T follicular helper cell (primary cell): Measurements from ENCODE around the gene HLF.

Experiments used
- DNase-seq: peaks from one replicate; pipeline ENCODE4 v3.0.0-alpha.2; 2020; ENCODE audit warnings: low read depth

The HLF gene

DNA sequence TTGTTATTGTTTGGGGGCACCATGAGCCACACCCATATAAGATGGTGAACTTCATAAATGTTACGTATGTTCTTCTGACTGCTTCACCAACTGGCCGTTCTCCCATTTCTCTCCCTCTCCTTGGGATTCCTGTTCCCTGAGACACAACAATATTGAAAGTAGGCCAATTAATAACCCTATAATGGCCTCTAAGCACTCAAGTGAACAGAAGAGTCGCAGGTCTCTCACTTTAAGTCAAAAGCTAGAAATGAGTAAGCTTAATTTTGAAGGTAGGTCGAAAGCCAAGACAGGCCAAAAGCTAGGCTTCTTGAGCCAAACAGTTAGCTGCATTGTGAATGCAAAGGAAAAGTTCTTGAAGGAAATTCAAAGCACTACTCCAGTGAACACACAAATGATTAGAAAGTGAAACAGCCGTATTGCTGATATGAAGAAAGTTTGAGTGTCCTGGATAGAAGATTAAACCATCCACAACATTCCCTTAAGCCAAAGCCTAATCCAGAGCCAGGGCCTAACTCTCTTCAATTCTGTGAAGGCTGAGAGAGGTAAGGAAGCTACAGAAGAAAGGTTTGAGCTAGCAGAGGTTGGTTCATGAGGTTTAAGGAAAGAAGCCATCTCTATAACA lies 25.8 kb downstream of the HLF start:
- DNase-seq, result no peak

DNA sequence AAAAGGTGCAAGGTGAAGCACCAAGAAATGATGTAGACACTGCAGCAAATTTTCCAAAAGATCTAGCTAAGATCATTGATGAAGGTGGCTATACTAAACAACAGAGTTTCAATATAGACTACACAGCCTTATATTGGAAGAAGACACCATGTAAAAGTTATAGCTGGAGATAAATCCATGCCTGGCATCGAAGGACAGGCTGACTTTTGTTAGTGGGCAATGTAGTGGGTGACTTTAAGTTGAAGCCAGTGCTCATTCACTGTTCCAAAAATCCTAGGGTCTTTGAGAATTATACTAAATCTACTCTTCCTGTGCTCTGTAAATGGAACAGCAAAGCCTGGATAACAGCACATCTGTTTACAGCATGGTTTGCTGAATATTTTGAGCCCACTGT lies 26.4 kb downstream of the HLF start:
- no peak for DNase-seq

DNA sequence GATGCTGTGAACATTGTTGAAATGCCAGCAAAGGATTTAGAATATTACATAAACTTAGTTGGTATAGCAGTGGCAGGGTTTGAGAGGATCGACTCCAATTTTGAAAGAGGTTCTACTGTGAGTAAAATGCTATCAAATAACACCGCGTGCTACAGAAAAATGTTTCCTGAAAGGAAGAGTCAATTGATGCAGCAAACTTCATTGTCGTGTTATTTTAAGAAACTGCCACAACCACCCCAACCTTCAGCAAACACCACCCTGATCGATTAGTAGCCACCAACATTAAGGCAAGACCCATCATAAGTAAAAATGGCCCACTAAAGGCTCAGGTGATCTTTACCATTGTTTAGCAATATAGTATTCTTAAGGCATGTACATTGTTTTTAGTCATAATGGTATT lies 27.3 kb downstream of the HLF start:
- no peak for DNase-seq

DNA sequence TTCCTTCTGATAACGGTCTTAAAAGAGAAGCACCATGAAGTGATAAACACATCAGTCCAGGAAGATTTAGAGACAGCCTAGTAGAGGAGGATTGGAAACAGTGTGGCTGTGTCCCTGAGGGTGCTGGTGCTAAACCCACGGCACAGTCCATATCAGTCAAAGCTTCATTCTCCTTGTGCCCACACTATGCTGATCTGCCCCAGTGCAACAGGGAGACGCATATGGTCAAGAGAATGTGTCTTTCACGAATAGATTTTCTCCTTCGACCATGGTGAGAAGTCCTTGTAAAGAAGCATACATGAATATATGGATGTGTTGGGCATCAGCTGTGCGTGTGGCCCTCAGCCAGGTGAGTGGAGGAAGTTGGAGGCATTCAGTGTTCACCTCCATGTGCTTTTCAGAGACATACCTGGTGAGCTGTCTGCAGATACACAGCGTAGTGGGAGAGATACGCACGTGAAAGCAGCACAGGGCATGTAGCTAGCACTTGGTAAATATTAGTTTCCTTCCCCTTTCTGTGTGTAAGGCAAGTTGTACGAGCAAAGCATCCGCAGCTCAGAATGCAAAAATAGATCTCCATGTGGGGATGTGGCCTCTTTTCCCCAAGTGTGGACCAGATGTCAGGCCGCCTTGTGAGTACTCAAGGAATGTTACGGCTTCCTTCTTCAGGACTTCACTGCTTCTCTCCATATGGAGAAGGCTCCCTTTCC lies 29.4 kb downstream of the HLF start:
- DNase-seq, result no peak

DNA sequence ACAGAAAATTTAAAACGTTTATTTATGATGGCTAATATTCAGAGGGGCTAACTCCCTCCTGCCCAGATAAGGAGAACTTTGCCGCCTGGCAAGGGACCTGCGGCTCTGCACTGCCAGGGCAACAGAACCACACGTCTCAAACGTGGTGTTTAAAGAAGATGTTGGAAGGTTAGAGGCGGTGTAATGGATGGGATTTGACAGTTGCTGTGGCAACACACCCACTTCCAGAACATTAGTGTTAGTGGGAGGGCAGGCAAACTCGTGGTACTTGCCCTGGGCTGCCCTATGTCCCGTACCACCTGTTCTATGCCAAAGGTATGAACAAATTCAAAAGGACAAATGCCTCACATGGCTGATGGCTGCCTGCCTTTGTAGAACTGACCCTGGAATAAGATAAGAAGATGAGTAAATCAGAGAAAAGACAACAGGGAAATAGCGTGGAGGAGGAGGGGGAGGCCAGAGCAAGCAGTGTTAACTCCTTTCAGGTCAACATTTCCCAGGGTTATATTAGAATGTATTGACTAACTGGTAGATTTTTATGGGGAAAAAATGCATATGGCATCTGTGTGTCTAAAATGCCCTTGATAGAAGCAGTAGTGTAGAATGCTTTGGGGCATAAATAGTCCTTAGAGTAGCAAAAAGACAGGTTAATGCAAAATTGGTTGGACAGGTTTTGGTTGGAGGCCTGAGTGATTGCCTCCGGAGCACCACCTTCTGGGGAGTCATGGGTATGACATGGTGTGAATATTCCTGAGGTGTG lies 30.8 kb downstream of the HLF start:
- peak; percentile 40 for DNase-seq

DNA sequence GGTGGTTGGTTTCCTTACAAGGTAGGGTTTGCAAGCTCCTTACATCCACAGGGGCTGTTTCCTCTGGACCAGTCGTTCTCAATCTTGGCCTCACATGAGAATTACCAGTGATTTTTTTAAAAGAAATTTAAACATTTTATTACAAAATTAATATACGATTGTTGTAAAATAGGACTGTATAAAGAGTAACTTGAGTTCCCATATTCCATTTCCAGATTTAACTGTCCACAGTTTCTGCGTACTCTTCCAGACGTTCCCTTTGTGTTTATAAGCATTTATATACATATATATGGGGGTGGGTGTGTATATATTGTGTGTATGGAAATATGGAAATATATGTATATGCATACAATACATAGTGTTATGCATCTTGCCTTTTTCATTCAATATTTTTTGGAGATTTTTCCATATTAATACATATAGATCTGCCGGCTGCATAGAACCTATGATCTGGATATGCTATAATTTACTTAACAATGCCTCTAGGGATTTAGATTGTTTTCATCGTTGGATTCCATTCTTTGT lies 31.5 kb downstream of the HLF start:
- no peak for DNase-seq

DNA sequence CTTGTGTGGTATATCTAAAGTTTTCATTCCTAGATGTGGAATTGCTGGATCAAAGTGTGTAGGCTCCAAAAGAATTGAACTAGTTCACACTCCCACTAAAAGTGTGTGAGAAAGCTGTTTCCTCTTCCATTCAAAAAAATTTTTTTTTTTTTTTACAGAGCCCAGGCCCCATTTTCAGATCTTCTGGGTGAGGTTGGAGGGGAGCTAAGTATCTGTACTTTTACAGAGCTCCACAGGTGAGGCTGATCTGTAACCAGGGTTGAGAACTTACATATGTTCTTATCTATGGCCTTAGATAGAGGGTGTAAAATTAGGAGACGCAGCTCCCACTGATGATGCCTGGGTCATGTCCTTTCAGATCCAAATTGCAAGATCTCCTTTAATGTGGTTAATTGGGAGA lies 31.9 kb downstream of the HLF start:
- no peak for DNase-seq

DNA sequence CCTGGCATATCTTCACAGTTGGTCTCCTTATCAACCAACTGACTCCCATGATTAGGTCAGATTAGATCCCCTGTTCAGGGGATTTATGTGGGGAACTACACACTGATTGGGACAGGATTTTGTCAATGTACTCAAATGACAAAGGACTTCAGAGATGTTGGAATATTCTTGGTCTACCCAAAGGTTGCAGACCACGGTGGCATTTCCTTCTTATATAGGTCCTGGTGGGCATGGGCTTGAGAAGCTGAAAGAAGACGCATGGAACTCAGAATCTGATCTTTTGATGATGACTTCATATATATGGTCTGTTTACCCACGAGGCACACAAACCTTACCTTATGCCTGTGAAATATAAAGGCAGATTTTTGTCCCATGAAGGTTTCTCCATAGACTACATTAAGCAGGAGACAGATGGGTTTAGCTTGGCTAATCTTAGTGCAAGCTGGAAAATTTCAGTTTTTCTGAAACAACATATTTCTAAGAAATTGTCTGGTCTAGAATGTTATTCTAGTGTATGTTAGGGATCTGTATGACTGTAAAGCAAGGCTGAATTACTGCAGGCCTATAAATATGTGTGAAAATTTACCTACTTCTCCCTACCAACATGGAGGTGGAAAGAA lies 33.5 kb downstream of the HLF start:
- no peak for DNase-seq

DNA sequence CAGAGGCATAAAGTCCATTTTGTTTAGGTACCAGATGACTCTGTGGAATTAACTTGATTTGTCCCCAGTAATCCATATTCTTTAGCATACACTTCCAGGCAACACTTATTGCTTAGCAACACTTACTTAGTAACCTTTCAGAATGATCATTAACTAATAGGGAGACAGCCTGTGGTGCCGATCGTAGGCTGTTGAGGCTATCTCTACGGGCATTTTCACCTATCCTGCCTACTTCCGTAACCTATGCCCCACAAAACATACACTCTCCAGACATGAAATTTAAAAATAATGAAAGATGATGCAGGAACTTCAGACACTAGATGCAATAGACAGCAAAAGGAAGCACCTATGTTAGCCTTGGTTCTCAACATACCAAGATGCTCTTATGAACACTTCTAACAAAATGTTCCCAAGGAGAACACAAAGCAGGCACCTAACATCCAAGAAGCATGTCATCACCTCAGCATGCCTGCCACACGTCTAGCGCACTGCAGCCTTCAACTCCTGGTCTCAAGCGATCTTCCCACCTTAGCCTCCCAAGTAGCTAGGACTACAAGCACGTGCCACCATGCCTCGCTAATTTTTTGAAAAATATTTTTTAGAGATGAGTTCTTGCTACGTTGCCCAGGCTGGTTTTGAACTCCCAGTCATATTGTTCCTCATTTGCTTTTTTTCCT lies 34.5 kb downstream of the HLF start:
- DNase-seq, result no peak

DNA sequence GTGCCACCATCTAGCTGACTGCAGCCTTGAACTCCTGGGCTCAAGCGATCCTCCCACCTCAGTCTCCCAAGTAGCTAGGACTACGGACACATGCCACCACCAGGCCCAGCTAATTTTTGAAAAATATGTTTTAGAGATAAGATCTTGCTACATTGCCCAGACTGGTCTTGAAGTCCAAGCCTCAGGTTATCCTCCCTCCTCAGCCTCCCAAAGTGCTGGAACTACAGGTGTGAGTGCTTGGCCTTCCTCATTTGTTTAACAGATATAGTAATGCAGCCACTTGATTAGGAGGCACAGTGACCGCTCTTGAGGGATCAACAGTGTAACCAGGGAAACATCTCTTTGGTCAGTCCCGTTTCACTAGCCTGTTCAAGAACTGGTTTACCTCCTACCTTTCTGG lies 35.1 kb downstream of the HLF start:
- DNase-seq, result no peak

DNA sequence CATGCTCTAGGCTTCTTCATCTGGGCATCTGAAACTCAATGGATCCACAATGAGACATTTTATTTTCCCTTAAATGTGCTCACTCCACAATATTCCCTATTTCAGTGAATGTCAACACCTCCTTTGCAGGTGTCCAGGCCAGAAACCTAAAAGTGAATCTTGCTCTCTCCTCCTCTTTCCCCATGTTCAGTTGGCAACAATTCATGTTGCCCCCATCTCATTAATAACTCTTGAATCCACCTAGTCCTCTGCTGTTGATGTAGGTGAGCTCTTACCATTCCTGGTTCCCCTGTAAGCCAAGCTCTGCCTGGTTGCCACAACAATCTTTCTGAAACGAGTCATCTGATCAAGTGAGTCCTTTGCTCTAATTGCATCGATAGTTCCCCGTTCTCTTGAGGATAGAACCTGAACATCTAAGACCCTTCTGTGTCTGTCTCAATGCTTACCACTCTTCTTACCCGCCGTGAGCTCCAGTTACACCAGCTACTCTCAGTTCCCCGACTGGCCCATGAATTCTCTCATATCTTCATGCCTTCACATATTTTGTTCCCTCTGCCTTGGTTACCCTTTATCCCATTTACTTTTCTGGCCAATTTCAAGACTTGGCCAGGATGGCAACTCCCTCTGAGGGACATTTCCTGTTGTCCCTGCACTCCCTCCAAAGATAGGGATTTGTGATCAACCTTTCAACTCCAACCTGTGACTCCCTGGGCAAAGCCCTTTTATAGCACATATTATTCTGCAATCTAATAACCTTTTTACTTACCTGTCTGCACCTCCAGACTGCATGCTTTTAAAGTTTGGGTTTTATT lies 35.9 kb downstream of the HLF start:
- DNase-seq, result no peak

DNA sequence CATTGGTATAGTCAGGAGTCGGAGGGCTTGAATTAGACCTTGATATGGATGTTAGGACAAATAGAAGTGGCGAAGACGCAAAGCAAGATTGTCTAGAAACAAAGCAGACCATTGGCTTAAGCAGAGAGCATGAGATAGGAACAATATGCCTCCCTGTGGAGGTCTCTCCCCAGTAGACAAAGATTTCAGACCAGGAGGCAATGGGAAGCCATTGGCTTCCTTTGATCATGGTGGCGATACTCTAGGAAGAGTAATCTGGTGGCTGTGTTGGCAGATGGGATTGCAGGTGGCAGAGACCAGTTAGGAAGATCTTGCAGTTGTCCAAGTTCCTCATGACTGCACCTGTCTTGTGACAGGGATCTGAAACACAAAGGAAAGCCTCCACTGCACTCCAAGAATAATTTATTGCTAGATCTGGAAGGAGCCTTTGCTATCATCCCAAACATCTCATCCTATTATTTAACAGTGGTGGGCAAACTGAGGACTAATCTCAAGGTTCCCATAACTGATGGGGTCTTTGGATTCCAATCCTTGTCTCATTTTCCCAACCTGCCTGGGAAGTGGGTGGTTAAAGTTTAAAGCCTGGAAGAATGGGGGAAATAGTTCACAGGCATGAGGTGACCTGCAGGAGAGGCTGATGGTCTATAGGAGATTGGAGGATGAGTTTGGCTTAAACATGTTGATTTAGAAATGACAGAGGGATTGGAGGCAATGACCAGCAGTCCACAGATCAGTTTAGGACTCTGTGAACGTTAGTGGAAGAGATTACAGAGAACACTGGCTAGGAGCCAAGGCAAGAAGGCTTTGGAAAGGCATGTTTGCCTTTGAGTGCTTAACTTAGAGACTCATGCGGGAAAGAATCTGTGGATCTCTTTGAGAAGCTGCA lies 37.0 kb downstream of the HLF start:
- no peak for DNase-seq

DNA sequence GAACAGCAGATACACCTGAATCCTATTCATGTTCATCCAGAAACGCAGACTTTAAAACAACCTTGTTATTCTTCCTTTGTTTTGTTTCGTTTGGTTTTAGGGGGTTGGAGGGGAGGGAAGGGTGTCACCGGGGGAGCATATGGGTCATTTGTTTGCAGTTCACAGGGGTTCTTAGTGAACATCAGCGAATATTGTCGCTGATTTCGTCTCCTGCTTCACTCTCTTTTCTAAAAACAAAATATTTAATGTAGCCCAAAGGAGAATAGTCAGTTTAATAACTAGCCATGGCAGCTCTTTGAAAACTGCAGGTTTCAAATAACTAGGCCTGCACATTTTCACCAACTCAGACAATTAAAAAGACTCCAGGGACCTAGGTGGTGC lies 37.6 kb downstream of the HLF start:
- no peak for DNase-seq

DNA sequence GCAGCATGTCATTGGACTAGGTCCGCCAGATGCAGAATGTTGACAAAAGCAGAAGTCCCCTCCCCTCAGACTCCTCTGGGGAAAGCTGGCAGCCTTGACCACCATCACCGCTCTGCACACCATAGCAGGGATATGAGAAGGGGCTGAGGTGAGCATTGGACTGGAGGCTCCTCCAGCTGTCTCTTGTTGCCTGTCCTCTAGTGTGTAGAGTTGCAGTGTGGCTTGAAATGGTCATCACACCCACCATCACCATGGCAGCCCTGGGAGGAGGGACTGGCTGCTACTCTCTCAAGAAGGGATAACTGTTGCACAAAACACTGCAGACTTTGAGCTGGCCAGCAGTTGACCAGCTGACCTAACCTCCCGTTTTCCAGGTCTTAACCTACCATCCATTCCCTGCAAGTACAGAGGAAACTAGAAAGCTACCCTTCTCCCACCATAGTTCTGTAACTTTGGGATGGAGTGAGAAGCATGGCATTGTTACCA lies 38.3 kb downstream of the HLF start:
- no peak for DNase-seq

DNA sequence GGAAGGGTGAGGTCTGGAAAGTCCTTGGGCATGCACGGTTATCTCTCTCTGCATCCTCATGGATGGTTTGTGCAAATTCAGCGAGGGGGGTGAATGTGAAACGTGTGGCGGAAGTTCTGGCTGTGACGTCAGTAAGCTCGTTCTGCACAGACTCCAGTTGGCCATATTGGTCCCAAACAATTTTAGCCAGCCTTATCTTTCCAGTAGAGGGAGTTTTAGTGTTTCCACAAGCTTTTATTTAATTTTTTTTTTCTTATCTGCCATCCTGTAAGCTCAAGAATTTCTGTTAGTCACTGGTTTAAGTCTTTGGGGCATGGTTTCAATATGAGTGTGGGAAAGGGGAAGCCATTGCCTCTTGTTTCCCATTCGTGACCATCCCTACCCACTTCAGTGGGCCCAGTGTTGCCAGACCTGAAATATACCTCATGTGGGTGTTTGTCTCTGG lies 39.0 kb downstream of the HLF start:
- DNase-seq, result no peak

DNA sequence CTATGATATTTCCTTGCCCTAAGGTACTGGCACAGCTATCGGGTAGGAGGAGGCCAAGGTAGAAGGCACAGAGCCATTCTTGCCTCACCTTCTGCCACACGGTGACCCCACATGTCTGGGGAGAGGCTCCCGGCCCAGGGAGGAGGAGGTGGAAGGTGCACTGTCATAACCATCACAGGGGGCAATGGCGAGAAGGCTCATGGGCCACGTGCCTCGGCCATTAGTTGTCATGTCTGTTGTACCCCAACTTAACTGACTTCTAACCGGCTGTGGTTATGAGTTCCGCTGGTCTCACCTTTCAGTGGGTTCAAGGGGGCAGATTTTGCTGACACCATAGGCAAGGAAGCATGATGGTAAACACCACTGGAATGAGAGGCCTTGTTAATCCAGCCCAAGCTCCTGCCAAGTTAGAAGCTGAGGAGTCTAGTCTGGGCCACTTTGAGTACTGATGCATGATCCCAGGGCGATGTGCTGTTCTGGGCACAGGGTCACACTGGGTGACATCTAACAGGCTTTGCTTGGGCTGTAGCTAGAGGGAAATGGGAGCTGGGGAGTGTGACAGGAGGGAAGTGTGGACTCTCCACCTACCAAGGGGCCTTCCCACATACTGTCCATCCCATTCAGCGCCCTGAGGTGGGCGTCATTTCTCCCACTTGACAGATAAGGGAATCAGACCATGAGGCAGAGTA lies 39.6 kb downstream of the HLF start:
- no peak for DNase-seq

DNA sequence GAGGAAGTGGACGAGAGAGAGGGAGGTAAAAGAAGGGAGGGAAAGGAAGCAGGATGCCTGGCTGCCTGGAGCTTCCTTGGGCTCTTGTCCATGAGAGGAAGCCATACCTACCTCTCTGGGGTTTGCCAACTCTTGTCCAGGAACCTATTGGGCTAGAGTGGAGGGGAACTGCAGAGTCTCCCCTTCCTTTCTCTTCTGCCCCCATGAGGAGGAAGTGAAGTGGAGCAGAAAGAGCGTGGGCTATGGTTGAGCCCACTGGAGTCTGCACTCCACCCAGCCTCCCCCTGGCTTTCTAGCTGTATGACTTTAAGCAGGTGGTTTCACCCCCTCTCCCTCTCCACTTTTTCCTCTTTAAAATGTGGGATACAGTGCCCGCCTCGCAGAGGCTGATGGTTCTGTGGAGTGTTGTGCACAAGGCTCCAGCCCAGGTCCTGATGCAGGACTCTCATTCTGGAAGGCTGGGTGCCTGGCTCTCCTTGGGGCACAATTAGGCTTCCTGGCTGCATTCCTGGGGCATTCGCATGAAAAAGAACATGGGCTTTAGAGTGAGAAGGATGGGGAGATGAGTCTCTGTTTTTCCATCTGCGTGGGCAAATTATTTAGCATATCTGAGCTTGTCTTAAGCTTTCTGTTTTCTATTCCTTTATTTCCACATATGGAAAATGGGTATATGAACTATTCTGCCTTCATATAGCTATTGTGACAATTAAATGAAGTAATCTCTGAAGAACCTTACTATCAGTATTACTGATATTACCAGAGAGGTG lies 40.7 kb downstream of the HLF start:
- no peak for DNase-seq

DNA sequence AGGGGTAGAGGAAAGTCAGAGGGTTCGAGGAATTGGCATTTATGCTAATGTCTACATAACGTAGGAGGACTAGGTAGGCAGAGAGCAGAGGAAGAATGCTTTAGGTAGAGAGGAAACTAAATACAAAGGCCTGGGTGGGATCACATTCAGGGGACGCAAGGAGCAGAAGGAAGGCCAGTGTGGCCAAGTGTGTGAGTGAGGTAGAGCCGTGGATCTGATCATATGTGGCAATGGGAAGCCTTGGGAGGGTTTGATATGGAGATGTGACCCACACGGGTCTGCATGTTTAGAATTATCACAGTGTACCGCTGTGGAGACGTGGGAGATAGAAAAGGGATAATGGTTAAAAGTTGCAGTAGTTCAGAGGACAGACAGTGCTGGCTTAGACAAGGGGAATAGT lies 43.1 kb downstream of the HLF start:
- no peak for DNase-seq
